ENCODE data around the gene FNDC3B.

The FNDC3B gene

DNA sequence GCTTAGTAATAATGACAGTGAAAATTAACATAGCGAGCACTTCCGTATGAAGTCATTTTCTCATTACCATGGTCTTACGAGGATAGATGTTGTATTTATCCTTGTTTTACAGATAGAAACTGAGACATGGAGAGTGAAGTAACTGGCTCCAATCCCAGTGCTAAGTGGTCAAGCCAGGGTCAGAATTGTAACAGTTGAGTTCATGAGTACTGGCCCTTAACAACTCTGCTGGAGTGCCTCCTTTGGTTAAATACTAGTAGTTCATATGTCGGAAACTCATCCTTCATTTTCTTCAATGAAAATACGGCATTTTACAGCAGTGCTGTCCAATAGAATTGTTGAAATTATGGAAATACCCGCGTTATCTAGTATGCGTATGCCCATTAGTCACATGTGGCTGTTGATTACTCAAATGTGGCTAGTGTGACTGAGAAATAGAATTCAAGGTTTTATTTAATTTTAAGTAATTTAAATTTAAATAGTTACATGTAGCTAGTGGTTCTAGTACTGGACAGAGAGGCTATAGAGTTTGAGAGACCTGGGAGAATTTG lies 32.5 kb downstream of the FNDC3B start:
- Histone ChIP-seq H3K27me3 (ENCODE audit: control insufficient read depth in 2 of 2, insufficient read depth in 2 of 2, low read length in 2 of 2) (no peaks in the 10 kb centered on the region), H3K4me1 (ENCODE audit: control insufficient read depth in 2 of 2, insufficient read depth in 2 of 2, low read length in 2 of 2) (peaks cover 32 to 42% of the 10 kb centered on the region in 2 donors), H3K4me3 (ENCODE audit: low read length in 2 of 2) (no peak overlapping the region), H3K9ac (ENCODE audit: low read depth in 1 of 2, low read length in 2 of 2) (no peak overlapping the region), H3K9me3 (ENCODE audit: control insufficient read depth in 2 of 2, low read length in 2 of 2) (no peaks in the 10 kb centered on the region), H3K36me3 (ENCODE audit: control insufficient read depth in 2 of 2, insufficient read depth in 2 of 2, low read length in 2 of 2) (no peaks in the 10 kb centered on the region), H3K27ac (ENCODE audit: low read depth in 2 of 2, low read length in 2 of 2) (no peak overlapping the region)

DNA sequence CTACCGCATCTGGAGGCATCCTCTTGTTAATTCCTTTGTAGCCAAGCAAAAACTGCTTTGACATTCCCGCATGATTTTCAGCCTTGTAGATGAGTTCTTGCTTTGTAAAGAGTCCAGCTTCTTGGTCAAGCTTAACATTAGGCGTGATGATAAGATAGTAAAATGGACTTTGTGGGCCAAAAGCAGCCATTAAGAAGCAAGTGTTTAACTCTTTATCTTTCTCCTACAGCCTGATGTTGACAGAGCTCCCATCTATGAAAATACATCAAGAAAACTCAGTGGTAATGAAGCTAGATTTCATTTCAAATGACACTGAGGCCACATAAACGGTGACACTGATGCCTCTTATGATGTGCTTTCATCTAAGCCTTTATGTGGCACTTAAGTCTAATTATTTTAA lies 33.2 kb downstream of the FNDC3B start:
- Histone ChIP-seq H3K36me3 (ENCODE audit: control insufficient read depth in 2 of 2, insufficient read depth in 2 of 2, low read length in 2 of 2) (no peaks in the 10 kb centered on the region), H3K9ac (ENCODE audit: low read depth in 1 of 2, low read length in 2 of 2) (no peak overlapping the region), H3K27me3 (ENCODE audit: control insufficient read depth in 2 of 2, insufficient read depth in 2 of 2, low read length in 2 of 2) (no peaks in the 10 kb centered on the region), H3K27ac (ENCODE audit: low read depth in 2 of 2, low read length in 2 of 2) (peak overlapping the region; percentile 66 to 73), H3K4me3 (ENCODE audit: low read length in 2 of 2) (no peak overlapping the region), H3K9me3 (ENCODE audit: control insufficient read depth in 2 of 2, low read length in 2 of 2) (no peaks in the 10 kb centered on the region), H3K4me1 (ENCODE audit: control insufficient read depth in 2 of 2, insufficient read depth in 2 of 2, low read length in 2 of 2) (peaks cover 30 to 38% of the 10 kb centered on the region in 2 donors)

DNA sequence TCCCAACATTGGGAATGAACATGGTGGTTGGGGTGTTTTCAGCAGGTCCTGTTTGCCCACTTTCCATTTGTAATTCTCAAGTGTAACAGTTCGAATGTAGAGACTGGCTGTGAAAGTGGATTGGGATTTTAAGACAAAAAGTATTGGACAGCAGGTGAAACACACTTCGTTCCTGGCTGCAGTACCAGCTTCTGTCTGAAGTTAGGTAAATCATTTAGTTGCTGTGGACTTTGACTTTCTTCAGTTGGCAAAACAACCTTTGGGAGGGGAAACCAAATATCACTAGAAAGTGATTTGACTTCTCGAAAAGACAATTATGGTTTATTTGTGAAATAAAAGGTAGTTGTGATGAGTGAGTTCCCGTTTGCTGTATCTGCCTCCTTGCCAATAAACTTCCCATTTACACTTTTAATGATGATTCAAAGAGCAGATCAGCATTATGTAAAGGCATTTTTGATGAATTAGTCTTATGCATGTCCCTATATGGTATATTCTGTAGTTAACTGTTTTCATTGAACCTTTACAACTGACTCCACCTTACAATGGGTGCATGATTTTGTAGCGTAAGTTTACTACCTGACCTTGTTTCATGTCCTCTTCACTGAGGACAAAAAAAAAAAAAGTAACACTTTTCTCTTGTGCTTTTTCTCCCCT lies 34.0 kb downstream of the FNDC3B start:
- Histone ChIP-seq H3K27ac (ENCODE audit: low read depth in 2 of 2, low read length in 2 of 2) (peak overlapping the region; percentile 66 to 73), H3K4me3 (ENCODE audit: low read length in 2 of 2) (peak overlapping the region in 1 of 2 donors; percentile 16), H3K27me3 (ENCODE audit: control insufficient read depth in 2 of 2, insufficient read depth in 2 of 2, low read length in 2 of 2) (no peaks in the 10 kb centered on the region), H3K9me3 (ENCODE audit: control insufficient read depth in 2 of 2, low read length in 2 of 2) (no peaks in the 10 kb centered on the region), H3K4me1 (ENCODE audit: control insufficient read depth in 2 of 2, insufficient read depth in 2 of 2, low read length in 2 of 2) (peaks cover 25 to 32% of the 10 kb centered on the region in 2 donors), H3K36me3 (ENCODE audit: control insufficient read depth in 2 of 2, insufficient read depth in 2 of 2, low read length in 2 of 2) (no peaks in the 10 kb centered on the region), H3K9ac (ENCODE audit: low read depth in 1 of 2, low read length in 2 of 2) (no peak overlapping the region)

DNA sequence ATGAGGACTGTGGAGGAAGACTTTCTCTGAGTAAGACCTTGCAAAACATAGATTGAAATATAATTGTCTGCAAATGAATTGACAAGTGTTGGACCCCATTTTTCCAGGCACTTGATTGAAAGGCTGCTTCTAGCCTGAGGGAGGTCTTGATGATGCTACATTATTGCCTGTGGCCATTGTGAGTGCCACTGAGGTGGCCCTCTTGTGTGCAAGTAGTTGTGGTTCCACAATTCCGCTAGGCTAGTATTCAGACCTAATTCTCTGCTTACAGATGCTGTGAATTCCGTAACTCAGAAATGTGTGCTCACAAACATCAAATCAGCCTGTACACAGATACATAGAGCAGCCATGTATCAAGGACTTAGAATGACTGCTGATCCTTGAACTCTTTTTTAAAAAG lies 34.7 kb downstream of the FNDC3B start:
- Histone ChIP-seq H3K9ac (ENCODE audit: low read depth in 1 of 2, low read length in 2 of 2) (no peak overlapping the region), H3K9me3 (ENCODE audit: control insufficient read depth in 2 of 2, low read length in 2 of 2) (no peaks in the 10 kb centered on the region), H3K27me3 (ENCODE audit: control insufficient read depth in 2 of 2, insufficient read depth in 2 of 2, low read length in 2 of 2) (no peaks in the 10 kb centered on the region), H3K36me3 (ENCODE audit: control insufficient read depth in 2 of 2, insufficient read depth in 2 of 2, low read length in 2 of 2) (no peaks in the 10 kb centered on the region), H3K27ac (ENCODE audit: low read depth in 2 of 2, low read length in 2 of 2) (peak overlapping the region; percentile 49 to 59), H3K4me3 (ENCODE audit: low read length in 2 of 2) (no peak overlapping the region), H3K4me1 (ENCODE audit: control insufficient read depth in 2 of 2, insufficient read depth in 2 of 2, low read length in 2 of 2) (peaks cover 25 to 30% of the 10 kb centered on the region in 2 donors)

DNA sequence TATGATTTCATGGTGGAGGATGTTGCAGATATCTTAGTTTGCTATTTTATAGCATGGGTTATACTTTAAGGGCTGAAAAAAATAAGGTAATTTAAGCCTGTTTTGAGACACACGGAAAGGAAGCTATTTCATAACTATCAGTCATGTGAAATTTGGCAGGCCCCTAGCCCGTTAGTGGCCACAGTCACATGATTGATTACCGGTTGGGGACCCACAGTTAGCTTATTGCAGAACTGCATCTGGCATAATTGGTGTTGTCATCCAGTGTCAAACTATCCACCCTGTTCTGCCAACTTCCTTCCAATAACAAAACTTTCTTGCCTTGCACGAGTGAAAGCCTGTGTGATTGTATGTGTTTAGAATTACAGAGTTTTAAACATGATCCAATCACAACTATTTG lies 35.2 kb downstream of the FNDC3B start:
- Histone ChIP-seq H3K27me3 (ENCODE audit: control insufficient read depth in 2 of 2, insufficient read depth in 2 of 2, low read length in 2 of 2) (no peaks in the 10 kb centered on the region), H3K9me3 (ENCODE audit: control insufficient read depth in 2 of 2, low read length in 2 of 2) (no peaks in the 10 kb centered on the region), H3K36me3 (ENCODE audit: control insufficient read depth in 2 of 2, insufficient read depth in 2 of 2, low read length in 2 of 2) (no peaks in the 10 kb centered on the region), H3K4me1 (ENCODE audit: control insufficient read depth in 2 of 2, insufficient read depth in 2 of 2, low read length in 2 of 2) (peaks cover 24 to 28% of the 10 kb centered on the region in 2 donors), H3K4me3 (ENCODE audit: low read length in 2 of 2) (no peak overlapping the region), H3K27ac (ENCODE audit: low read depth in 2 of 2, low read length in 2 of 2) (no peak overlapping the region), H3K9ac (ENCODE audit: low read depth in 1 of 2, low read length in 2 of 2) (no peak overlapping the region)

DNA sequence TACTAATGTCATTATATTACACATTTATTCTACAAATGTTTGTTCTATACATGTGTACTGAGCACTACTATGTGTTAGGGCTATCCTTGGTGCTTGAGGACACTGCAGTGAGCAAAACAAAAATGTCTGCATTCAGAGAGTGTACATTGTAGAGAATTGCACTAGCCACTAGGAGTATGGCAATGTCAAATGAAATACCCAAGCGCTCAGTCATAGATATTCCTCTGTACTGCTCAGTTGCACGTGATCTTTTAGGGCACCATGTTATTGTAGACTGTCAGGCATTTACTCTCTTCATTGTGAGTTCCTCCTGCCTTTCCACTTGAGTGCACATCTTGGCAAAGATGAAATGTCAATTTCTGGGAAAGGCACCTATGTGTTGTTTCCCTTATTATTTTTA lies 36.8 kb downstream of the FNDC3B start:
- H3K27ac ChIP-seq (ENCODE audit: low read depth in 2 of 2, low read length in 2 of 2): no peak overlapping the region
- no peaks in the 10 kb centered on the region for H3K36me3 ChIP-seq (ENCODE audit: control insufficient read depth in 2 of 2, insufficient read depth in 2 of 2, low read length in 2 of 2)
- H3K4me3 ChIP-seq (ENCODE audit: low read length in 2 of 2): no peak overlapping the region
- peaks cover 20 to 24% of the 10 kb centered on the region in 2 donors for H3K4me1 ChIP-seq (ENCODE audit: control insufficient read depth in 2 of 2, insufficient read depth in 2 of 2, low read length in 2 of 2)
- H3K9ac ChIP-seq (ENCODE audit: low read depth in 1 of 2, low read length in 2 of 2): no peak overlapping the region
- H3K27me3 ChIP-seq (ENCODE audit: control insufficient read depth in 2 of 2, insufficient read depth in 2 of 2, low read length in 2 of 2): no peaks in the 10 kb centered on the region
- no peaks in the 10 kb centered on the region for H3K9me3 ChIP-seq (ENCODE audit: control insufficient read depth in 2 of 2, low read length in 2 of 2)

DNA sequence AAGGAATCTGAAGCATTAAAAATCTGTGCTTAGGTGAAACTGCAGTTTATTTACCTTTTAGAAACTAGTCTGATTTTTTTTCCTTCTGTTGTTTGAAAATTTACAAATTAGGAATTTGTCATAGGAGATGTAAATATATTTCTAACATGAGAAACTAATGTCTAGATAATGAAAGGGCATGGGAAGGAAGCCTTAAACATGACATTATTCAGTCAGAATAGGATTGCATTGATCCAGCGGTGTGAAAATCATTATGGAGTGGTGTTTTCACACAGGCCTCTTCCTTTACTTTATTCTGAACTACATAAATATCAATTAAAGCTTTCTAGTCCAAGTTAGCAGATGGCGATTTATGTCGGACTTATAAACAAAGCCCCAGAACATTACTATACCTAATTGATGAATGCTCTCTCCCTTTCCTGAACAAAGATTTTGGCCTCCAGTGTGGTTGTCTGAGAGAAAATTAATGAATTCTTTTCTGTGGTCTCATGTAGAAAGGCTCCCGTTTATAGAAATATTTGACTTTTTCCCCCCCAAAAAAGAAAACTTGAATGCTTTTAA lies 37.9 kb downstream of the FNDC3B start:
- Histone ChIP-seq H3K36me3 (ENCODE audit: control insufficient read depth in 2 of 2, insufficient read depth in 2 of 2, low read length in 2 of 2) (no peaks in the 10 kb centered on the region), H3K4me1 (ENCODE audit: control insufficient read depth in 2 of 2, insufficient read depth in 2 of 2, low read length in 2 of 2) (peaks cover 20 to 24% of the 10 kb centered on the region in 2 donors), H3K27me3 (ENCODE audit: control insufficient read depth in 2 of 2, insufficient read depth in 2 of 2, low read length in 2 of 2) (no peaks in the 10 kb centered on the region), H3K4me3 (ENCODE audit: low read length in 2 of 2) (no peak overlapping the region), H3K9ac (ENCODE audit: low read depth in 1 of 2, low read length in 2 of 2) (no peak overlapping the region), H3K27ac (ENCODE audit: low read depth in 2 of 2, low read length in 2 of 2) (no peak overlapping the region), H3K9me3 (ENCODE audit: control insufficient read depth in 2 of 2, low read length in 2 of 2) (no peaks in the 10 kb centered on the region)

DNA sequence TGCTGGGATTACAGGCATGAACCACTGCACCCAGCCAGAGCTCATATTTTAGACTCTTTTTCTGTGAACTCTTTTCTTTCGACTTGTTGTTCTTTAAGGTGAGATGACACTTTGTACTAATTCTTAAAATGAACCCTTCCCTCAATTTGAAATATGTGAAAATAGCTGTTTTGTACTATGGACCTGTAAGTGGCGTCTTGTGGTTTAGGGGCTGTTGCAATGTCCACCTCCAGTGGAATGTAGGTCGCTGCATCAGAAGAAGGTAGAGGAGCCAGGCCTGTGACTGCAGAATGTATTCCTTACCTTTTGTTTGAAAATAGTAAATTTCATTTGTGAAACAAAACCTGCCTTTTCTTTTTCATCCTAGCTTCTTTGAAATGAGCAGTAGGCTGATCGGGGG lies 38.9 kb downstream of the FNDC3B start:
- H3K27me3 ChIP-seq (ENCODE audit: control insufficient read depth in 2 of 2, insufficient read depth in 2 of 2, low read length in 2 of 2): no peaks in the 10 kb centered on the region
- H3K27ac ChIP-seq (ENCODE audit: low read depth in 2 of 2, low read length in 2 of 2): peak overlapping the region; percentile 11 to 60
- no peak overlapping the region for H3K9ac ChIP-seq (ENCODE audit: low read depth in 1 of 2, low read length in 2 of 2)
- peaks cover 0 to 5% of the 10 kb centered on the region in 2 donors for H3K36me3 ChIP-seq (ENCODE audit: control insufficient read depth in 2 of 2, insufficient read depth in 2 of 2, low read length in 2 of 2)
- H3K4me3 ChIP-seq (ENCODE audit: low read length in 2 of 2): no peak overlapping the region
- no peaks in the 10 kb centered on the region for H3K9me3 ChIP-seq (ENCODE audit: control insufficient read depth in 2 of 2, low read length in 2 of 2)
- peaks cover 15 to 19% of the 10 kb centered on the region in 2 donors for H3K4me1 ChIP-seq (ENCODE audit: control insufficient read depth in 2 of 2, insufficient read depth in 2 of 2, low read length in 2 of 2)

DNA sequence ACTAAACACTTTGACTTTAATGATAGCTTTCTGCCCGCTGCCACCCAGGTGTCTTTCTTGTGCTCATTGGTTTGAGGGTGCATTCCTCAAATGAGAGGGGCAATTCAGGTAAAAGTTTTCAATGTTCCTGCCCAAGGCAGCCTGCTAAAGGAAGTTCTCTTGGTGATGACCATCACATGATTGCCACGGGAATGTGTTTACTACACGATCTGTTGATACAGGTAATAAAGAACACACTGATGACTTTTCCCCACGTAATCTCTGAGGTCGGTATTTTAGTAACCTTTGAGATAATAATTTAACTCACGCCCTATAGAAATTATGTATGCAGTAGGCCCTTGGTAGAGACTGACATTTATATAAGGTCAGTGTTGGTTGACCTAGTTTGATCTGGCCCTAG lies 39.3 kb downstream of the FNDC3B start:
- peaks cover 0 to 5% of the 10 kb centered on the region in 2 donors for H3K36me3 ChIP-seq (ENCODE audit: control insufficient read depth in 2 of 2, insufficient read depth in 2 of 2, low read length in 2 of 2)
- no peak overlapping the region for H3K9ac ChIP-seq (ENCODE audit: low read depth in 1 of 2, low read length in 2 of 2)
- no peak overlapping the region for H3K4me3 ChIP-seq (ENCODE audit: low read length in 2 of 2)
- peak overlapping the region; percentile 13 to 60 for H3K27ac ChIP-seq (ENCODE audit: low read depth in 2 of 2, low read length in 2 of 2)
- no peaks in the 10 kb centered on the region for H3K9me3 ChIP-seq (ENCODE audit: control insufficient read depth in 2 of 2, low read length in 2 of 2)
- H3K27me3 ChIP-seq (ENCODE audit: control insufficient read depth in 2 of 2, insufficient read depth in 2 of 2, low read length in 2 of 2): no peaks in the 10 kb centered on the region
- peaks cover 15 to 20% of the 10 kb centered on the region in 2 donors for H3K4me1 ChIP-seq (ENCODE audit: control insufficient read depth in 2 of 2, insufficient read depth in 2 of 2, low read length in 2 of 2)

DNA sequence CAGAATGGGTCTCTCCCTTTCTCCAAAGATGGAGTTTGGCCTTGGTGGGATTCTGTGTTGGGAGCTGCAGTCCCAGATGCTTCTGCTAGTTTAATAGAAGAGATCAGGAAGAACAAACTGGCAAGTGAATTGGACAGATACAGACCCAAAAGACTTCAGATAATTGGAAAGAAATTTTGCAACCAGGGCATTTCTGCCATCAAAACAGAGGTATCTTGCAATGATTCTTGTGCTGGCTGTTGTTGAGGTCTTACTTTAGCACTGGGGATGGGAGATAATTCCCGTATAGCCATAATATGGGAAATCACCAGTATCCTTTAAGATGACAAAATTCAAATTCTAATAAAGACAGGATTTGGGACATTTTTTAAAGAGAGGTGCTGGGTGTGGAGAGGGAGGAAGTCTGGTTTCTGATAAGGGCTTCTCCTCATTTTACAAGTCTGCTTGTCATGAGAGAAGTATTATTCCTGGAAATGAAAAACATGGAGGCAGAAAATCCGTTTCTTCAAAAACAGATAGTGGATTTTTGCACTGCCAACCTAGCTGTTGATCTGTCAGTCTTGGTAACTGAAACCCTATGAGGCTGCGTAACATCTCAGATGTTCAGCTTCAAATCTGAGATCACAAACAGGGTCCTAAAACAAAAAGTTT lies 40.1 kb downstream of the FNDC3B start:
- Histone ChIP-seq H3K4me1 (ENCODE audit: control insufficient read depth in 2 of 2, insufficient read depth in 2 of 2, low read length in 2 of 2) (peaks cover 11 to 18% of the 10 kb centered on the region in 2 donors), H3K36me3 (ENCODE audit: control insufficient read depth in 2 of 2, insufficient read depth in 2 of 2, low read length in 2 of 2) (peaks cover 0 to 5% of the 10 kb centered on the region in 2 donors), H3K27me3 (ENCODE audit: control insufficient read depth in 2 of 2, insufficient read depth in 2 of 2, low read length in 2 of 2) (no peaks in the 10 kb centered on the region), H3K9me3 (ENCODE audit: control insufficient read depth in 2 of 2, low read length in 2 of 2) (no peaks in the 10 kb centered on the region), H3K4me3 (ENCODE audit: low read length in 2 of 2) (no peak overlapping the region), H3K27ac (ENCODE audit: low read depth in 2 of 2, low read length in 2 of 2) (peak overlapping the region; percentile 13 to 20), H3K9ac (ENCODE audit: low read depth in 1 of 2, low read length in 2 of 2) (no peak overlapping the region)
